Epidermal melanocyte (primary cell): ENCODE results near the gene METTL24.
"Not testable (repeated sequence)": the region's sequence is repeated elsewhere in the genome, so short reads cannot be mapped to it uniquely, and the experiment has no call there.

ENCODE experiments used
- DNase-seq: peaks from one replicate; pipeline ENCODE4 v3.0.0; 2011; ENCODE audit warnings: low spot score; ENCODE audit not compliant: insufficient read length

Gene METTL24

GRCh38 chr6:110363748-110364147, 5.6 kb upstream of the METTL24 start:
- DNase-seq = no peak

GRCh38 chr6:110360676-110361075, 2.5 kb upstream of the METTL24 start:
- DNase-seq = no peak

- no peak for DNase-seq
Measured at GRCh38 chr6:110359556-110359955, 1.4 kb upstream of the METTL24 start.

GRCh38 chr6:110358553-110359160, 508 bp upstream of the METTL24 start:
- DNase-seq = no peak

- DNase-seq = no peak
Measured at GRCh38 chr6:110357298-110357663, 868 bp downstream of the METTL24 start.

- DNase-seq = no peak
Measured at GRCh38 chr6:110356778-110357177, 1.4 kb downstream of the METTL24 start.

GRCh38 chr6:110355727-110356126, 2.4 kb downstream of the METTL24 start:
- DNase-seq = no peak

GRCh38 chr6:110355022-110355421, 3.1 kb downstream of the METTL24 start:
- no peak for DNase-seq

- no peak for DNase-seq
Measured at GRCh38 chr6:110354153-110354552, 4.0 kb downstream of the METTL24 start.

- no peak for DNase-seq
Measured at GRCh38 chr6:110353457-110354001, 4.6 kb downstream of the METTL24 start.

GRCh38 chr6:110352563-110353262, 5.4 kb downstream of the METTL24 start:
- DNase-seq = no peak

GRCh38 chr6:110351986-110352385, 6.2 kb downstream of the METTL24 start:
- DNase-seq = no peak

GRCh38 chr6:110351546-110351945, 6.6 kb downstream of the METTL24 start:
- no peak for DNase-seq

- not testable (repeated sequence) for DNase-seq
Measured at GRCh38 chr6:110350593-110350992, 7.6 kb downstream of the METTL24 start.

GRCh38 chr6:110348961-110349690, 9.0 kb downstream of the METTL24 start:
- DNase-seq = no peak

- DNase-seq = no peak
Measured at GRCh38 chr6:110345025-110345424, 13.1 kb downstream of the METTL24 start.

GRCh38 chr6:110342759-110343158, 15.4 kb downstream of the METTL24 start:
- no peak for DNase-seq

GRCh38 chr6:110341663-110342596, 16.2 kb downstream of the METTL24 start:
- DNase-seq = no peak

GRCh38 chr6:110341067-110341466, 17.1 kb downstream of the METTL24 start:
- no peak for DNase-seq

GRCh38 chr6:110340392-110340965, 17.7 kb downstream of the METTL24 start:
- no peak for DNase-seq
